GM20431 (cell line): ENCODE measurements around the gene CCDC27.

Experiments
- in situ Hi-C: fragments of 300-500 bp; cut with MseI, MboI; formaldehyde crosslinking; loops from one replicate; pipeline ENCODE4 v1.15.0; 2020; ENCODE audit warnings: low sequenced_read_pairs; ENCODE audit not compliant: unreplicated experiment

Gene CCDC27

GRCh38 chr1:3752400-3752945, at the start of gene CCDC27:
CCDC27 (plus strand) TSS chr1:3752450; CDS start chr1:3752482, 32 bp downstream.
- in situ Hi-C loops: no loop called here

- in situ Hi-C loops: no loop called here
Measured at GRCh38 chr1:3702528-3702927, 49.7 kb upstream of the CCDC27 start.

DNA sequence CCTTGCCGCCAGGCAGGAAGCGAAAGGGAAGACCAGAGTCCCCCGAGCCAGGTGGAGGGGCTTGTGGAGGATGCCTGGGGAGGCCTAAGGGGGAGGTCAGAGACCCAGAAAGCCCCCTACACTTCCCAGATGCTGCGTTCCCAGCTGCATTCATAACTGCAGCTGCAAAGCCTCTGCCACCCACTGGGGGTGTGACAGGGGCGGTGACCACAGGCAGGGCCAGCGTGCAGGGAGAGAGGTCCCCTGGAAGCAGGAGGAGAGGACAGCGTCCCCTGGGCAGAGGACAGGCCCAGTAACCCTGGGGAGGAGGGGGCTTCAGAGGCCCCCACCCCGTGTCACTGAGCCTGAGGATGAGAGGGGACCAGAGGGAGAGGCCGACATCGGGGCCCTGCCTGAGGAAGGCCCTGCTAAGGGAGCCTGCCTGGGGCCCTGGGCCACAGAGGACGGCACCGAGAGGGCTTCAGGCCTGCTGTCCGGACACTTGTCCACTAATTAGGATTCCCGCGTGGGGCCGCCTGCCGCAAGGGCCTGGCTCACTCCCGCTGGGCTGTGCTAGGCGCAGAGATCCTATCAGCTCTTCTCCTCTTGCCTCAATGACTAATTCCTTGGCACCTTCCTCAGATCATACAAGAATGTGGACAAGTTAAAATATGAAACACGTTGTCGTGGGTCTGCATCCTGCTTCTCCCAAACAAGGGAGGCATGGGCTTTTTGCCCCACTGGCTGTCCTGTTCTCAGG, 49.1 kb upstream of the CCDC27 start:
- in situ Hi-C loops: no loop called here

GRCh38 chr1:3703786-3704371, 48.4 kb upstream of the CCDC27 start:
- in situ Hi-C loops: no loop called here

DNA sequence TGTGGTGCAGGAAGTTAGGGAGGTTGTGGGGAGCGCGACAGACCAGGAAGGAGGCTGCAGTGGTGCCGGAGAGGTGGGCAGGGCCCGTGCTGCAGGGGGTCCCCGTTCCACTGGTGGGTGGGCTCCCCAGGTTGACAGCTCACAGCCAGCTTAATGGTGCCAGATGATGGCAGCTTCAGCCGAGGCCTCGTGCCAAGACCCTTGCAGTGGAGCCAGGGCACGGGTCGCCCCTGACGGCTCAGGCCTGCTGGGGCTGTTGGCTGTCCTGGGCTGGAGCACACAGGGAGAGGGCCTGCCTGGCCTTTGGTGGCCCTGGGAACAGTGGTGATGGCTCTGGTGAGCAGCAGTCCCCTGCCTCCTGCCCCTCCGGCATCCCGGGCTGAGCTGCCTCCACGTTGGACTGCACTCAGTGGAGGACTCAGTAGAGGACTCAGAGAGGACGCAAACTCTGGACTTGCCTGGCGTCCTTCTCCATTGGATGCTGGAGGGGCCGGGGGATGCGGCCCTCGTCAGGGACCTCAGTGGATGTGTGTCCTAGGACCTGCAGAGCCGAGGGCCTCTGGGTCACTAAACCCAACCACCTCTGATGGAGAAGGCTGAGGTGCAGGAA, 46.8 kb upstream of the CCDC27 start:
- in situ Hi-C loops: no loop called here

- in situ Hi-C loops: no loop called here
Measured at GRCh38 chr1:3706651-3707297, 45.5 kb upstream of the CCDC27 start.

DNA sequence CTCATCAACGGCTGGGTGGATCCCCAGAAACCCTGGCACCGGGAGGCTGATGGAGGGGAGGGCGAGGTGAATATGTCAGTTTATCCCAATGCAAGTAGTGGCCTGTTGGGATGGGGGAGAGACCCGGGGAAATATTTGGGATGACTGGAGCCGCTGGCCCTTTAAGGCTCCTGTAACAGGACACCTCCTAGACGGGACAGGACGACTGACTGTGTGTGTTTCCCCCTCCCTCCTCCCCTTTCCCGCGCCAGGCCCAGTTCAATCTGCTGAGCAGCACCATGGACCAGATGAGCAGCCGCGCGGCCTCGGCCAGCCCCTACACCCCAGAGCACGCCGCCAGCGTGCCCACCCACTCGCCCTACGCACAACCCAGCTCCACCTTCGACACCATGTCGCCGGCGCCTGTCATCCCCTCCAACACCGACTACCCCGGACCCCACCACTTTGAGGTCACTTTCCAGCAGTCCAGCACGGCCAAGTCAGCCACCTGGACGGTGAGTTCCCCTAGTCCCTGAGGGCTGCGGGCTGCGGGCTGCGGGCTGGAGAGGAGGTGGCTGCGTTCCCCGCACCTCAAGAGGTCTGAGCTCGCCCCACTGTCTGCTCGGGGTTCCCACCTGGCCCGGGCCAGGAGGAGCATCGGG, 44.8 kb upstream of the CCDC27 start:
- in situ Hi-C loops: no loop called here

DNA sequence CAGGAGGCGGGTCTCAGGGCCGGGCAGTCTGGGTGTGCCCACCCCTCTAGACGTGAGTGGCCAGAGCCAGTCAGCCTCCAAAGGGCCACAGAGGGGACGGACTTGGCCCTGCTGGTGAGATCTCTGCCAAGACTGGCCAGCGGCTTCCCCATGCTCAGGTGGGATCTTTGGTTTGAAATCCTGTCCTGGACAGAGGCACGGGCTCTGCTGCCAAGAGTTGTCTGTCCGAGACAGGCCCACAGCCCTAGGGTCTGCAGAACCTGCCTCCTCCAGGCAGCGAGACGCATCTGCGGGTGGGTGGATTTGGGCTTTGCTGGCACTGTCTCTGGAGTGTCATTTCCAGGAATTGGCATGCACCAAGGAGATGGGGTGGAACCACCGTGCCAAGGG, 44.3 kb upstream of the CCDC27 start:
- in situ Hi-C loops: no loop called here

- in situ Hi-C loops: no loop called here
Measured at GRCh38 chr1:3708791-3709190, 43.5 kb upstream of the CCDC27 start.

GRCh38 chr1:3710251-3710650, 42.0 kb upstream of the CCDC27 start:
- in situ Hi-C loops: no loop called here

GRCh38 chr1:3711381-3711779, 40.9 kb upstream of the CCDC27 start:
- in situ Hi-C loops: no loop called here

GRCh38 chr1:3711780-3712451, 40.3 kb upstream of the CCDC27 start:
- in situ Hi-C loops: no loop called here

GRCh38 chr1:3712573-3713535, 39.4 kb upstream of the CCDC27 start:
- in situ Hi-C loops: no loop called here

- in situ Hi-C loops: no loop called here
Measured at GRCh38 chr1:3713840-3714239, 38.4 kb upstream of the CCDC27 start.

GRCh38 chr1:3714284-3714741, 37.9 kb upstream of the CCDC27 start:
- in situ Hi-C loops: no loop called here

DNA sequence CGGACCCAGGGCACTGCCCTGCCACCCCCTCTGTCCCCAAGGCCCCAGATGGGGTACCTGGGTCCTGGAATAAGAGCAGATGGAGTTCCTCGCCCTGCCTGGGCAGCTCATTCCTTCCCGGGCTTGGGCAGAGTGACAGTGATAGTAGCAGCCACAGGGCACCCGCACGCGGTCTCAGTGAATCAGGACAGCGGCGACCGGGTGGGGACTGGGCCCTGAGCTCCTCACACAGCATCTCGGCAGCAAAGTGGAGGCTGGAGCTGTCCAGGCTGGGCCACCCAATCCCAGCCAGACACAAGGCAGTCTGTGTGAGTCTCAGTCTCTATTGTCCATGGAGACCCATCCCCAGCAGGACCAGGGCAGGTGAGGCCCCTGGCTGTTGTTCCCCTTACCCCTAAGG, 37.4 kb upstream of the CCDC27 start:
- in situ Hi-C loops: no loop called here

- in situ Hi-C loops: no loop called here
Measured at GRCh38 chr1:3716351-3716750, 35.9 kb upstream of the CCDC27 start.

DNA sequence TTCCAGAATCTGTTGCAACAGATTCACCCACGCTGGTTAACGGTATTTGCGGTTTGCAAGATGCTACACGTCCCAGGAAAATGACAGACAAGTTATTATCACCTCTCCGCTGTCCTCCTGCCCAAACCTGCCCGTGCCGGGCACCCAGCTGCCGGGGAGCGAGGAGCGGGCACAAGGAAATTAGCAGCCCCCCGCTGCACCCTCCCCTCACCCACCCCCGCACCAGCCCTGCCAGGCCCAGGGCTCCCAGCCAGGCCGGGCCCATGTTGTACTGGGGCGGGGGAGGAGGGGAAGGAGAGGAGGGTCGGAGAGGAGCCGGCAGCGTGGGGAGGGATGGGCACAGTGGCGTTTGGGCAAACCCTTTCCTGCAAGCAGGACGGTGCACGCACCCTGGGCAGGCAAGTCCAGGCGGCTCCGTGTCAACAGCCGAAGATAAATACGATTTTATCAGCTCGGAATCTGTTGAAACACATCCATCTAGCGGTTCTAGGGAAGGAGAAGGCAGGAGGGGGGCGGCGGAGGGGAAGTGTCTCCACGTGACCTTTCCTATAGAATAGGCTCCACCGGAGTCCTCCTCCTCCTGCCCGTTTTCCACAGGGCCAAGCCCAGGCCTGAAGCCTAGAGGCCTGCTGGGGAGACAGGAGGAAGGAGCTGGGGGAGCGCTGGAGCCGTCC, 35.1 kb upstream of the CCDC27 start:
- in situ Hi-C loops: no loop called here
